Measurements from ENCODE around the gene ROBO3.

The ROBO3 gene

GRCh38 chr11:124917115-124917637 lies 51.9 kb downstream of the ROBO3 start:
- no peak for DNase-seq
- Mint-ChIP-seq H3K9me3 (peaks cover 7% of the 10 kb centered on the region), H3K4me1 (peaks cover 4% of the 10 kb centered on the region), H3K27me3 (peaks cover 38% of the 10 kb centered on the region), H3K27ac (no peak overlapping the region), H3K36me3 (no peaks in the 10 kb centered on the region), H3K4me3 (no peak overlapping the region)
- CTCF ChIA-PET, result interaction anchor here (1.1 to 1.5 kb wide), 2 partner anchors 207 to 430 kb away, joined by 3 to 6 read pairs; no protein-coding TSS in a partner anchor

DNA sequence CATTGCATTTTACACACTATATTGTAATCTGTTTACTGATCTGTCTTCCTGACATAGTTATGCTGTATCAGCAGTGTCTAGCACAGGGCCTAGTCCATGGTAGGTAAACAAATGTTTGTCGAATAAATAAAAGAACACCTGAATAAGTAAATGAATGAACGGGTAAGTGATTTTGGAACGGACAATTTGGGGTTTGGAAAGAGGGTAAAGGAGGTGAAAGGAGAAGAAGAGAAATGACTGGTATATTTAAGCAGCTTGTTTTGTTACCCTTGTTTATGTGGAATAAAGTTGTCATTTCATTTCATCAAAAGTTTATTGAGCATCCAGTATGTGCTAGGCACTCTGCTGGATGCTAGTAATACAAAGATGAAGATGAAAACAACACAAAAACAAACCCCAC lies 53.7 kb downstream of the ROBO3 start, which contains the start of gene HEPN1:
Gene HEPN1, plus strand, starts transcription at position 301 of the 400 bp plus-strand sequence.
- H3K9me3 Mint-ChIP-seq, result no peaks in the 10 kb centered on the region
- H3K27ac Mint-ChIP-seq, result no peak within 1 kb of the TSS
- peaks cover 19% of the 10 kb centered on the region for H3K4me1 Mint-ChIP-seq
- no peak within 1 kb of the TSS for H3K4me3 Mint-ChIP-seq
- H3K36me3 Mint-ChIP-seq, result no peaks in the 10 kb centered on the region
- no peak for DNase-seq
- H3K27me3 Mint-ChIP-seq, result peaks cover 34% of the 10 kb centered on the region
- CTCF ChIA-PET, result interaction anchor here (1.1 kb wide), 1 partner anchor 9 kb away, joined by 3 read pairs; no protein-coding TSS in a partner anchor

GRCh38 chr11:124919898-124920297 lies 54.7 kb downstream of the ROBO3 start:
- Mint-ChIP-seq H3K27me3 (peaks cover 35% of the 10 kb centered on the region), H3K36me3 (no peaks in the 10 kb centered on the region), H3K9me3 (no peaks in the 10 kb centered on the region), H3K27ac (no peak overlapping the region), H3K4me3 (no peak overlapping the region), H3K4me1 (peaks cover 23% of the 10 kb centered on the region)
- CTCF ChIA-PET, result interaction anchor here (1.4 kb wide), 1 partner anchor 21 kb away, joined by 4 read pairs; no protein-coding TSS in a partner anchor
- no peak for DNase-seq

DNA sequence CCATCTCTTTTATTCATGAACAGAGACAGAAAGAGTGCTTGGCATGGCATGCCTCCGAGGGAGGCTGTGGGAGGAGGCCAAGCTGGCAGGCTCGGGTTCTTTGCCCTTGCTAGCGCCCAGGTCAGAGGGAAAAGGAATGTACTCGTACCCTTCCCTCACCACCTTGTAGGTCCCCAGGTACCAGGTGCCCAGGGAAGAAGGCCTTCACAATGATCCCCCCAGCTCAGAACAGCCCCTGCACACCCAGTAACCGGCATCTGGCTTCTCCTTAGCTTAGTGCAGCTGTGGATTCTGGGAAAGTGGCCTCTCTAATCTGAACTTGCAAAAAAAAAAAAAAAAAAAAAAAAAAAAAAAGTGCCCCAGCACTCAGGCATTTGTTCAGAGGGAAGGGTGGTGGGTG lies 55.1 kb downstream of the ROBO3 start:
- no peak overlapping the region for H3K27ac Mint-ChIP-seq
- DNase-seq, result no peak
- no peaks in the 10 kb centered on the region for H3K36me3 Mint-ChIP-seq
- no peaks in the 10 kb centered on the region for H3K9me3 Mint-ChIP-seq
- peaks cover 40% of the 10 kb centered on the region for H3K27me3 Mint-ChIP-seq
- H3K4me1 Mint-ChIP-seq, result peaks cover 23% of the 10 kb centered on the region
- CTCF ChIA-PET, result interaction anchor here (1.4 kb wide), 1 partner anchor 21 kb away, joined by 4 read pairs; no protein-coding TSS in a partner anchor
- H3K4me3 Mint-ChIP-seq, result no peak overlapping the region

DNA sequence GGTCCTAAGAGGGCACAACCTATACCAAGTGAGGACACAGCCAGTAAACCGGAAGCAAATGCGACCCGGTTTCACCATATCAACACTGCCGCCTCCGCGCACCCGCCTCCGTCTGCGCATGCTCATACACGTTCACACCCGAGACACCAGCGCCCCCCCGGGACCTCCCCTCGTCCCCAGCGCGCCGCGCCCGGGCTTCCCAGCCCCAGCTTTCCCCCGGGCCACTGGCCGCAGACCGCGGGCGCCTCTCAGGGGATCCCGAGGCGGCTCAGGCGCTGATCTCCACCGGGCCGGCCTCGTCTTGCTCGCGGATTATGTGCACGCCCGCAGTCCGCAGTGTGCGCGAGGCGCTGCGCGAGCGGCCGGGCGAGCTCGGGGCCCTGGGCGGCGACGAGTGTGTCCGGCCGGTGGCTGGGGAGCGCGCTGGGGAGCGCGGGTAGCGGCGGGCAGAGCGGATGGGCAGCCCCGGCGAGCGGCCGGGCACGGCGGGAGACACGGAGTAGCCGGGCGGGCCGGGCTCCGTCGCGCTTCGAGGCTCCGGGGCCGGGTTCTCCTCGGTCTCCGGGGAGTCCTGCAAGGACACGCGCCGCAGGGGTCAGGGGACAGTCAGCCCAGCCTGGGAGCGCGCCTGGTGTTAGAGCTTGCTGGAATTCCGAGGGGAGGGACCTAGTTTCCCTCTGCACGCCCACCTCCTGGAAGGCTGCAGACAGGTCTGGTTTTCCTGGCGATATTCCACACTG lies 55.8 kb downstream of the ROBO3 start:
- peaks cover 23% of the 10 kb centered on the region for H3K4me1 Mint-ChIP-seq
- peak; percentile 82 for DNase-seq
- H3K9me3 Mint-ChIP-seq, result no peaks in the 10 kb centered on the region
- H3K4me3 Mint-ChIP-seq, result peak overlapping the region; percentile 42
- H3K27me3 Mint-ChIP-seq, result peaks cover 36% of the 10 kb centered on the region
- no peak overlapping the region for H3K27ac Mint-ChIP-seq
- CTCF ChIA-PET, result interaction anchor here (0.7 to 1.4 kb wide), 2 partner anchors 20 to 33 kb away, joined by 4 read pairs; no protein-coding TSS in a partner anchor
- H3K36me3 Mint-ChIP-seq, result no peaks in the 10 kb centered on the region

- no peaks in the 10 kb centered on the region for H3K36me3 Mint-ChIP-seq
- H3K27me3 Mint-ChIP-seq, result peaks cover 25% of the 10 kb centered on the region
- CTCF ChIA-PET, result interaction anchor here (0.6 to 1.8 kb wide), 4 partner anchors 12 to 220 kb away, joined by 3 to 6 read pairs (median 3); no protein-coding TSS in a partner anchor
- no peaks in the 10 kb centered on the region for H3K9me3 Mint-ChIP-seq
- no peak overlapping the region for H3K27ac Mint-ChIP-seq
- DNase-seq, result no peak
- H3K4me3 Mint-ChIP-seq, result no peak overlapping the region
- H3K4me1 Mint-ChIP-seq, result peaks cover 23% of the 10 kb centered on the region
Measured at GRCh38 chr11:124922831-124923230, 57.6 kb downstream of the ROBO3 start.

DNA sequence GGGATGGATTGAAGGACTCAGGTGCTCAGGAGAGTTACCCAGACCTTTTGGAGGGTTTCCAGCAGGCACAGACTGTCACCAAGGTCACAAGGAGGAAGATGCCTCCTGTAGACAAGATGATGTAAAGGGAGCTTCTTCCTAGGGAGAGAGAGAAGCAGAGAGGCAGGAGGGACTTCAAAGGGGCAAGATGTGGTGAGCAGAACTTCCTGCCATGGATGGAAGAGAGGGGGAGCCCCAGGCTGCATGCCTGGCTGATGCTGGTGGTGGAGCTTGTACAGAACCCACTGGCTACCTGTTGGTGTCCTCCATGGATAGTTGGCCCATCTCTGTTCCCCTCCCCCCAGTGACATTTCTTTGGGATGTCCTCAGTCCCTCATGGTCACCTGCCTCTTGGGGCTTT lies 58.1 kb downstream of the ROBO3 start:
- Mint-ChIP-seq H3K4me3 (no peak overlapping the region), H3K27ac (no peak overlapping the region), H3K9me3 (no peaks in the 10 kb centered on the region)

DNA sequence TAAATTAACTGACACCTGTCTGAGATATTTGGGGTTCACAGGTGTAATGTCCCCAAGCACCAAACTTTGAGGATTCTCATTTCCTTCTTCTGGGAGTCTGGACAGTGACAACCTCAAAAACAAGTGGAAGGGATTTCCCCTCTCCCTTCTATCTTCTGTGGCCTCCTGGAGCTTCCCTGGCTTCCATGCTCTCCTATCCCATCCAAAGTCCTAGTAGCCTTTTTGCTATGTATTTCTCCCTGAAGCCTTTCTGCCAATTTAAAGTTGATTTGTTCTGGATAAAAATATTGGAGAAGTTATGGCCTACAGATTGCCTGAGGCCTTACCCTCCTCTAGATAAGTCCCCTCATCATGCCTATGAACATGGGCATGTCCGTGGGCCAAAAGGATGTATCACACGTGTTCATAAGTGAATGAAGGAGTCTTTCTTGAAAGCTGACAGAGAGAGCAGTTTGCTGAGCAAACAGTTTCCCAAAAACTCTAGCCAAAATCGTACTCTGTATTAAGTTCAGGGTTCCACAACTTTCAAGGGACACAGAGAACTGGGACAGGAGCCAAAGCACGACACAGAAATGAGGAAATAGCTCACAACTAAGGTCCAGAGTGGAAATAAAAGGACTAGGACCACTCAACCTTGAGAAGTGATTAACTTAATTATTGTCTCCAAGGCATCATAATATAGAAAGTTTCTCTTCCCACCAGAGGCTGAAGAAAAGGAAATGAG lies 63.9 kb downstream of the ROBO3 start:
- Mint-ChIP-seq H3K36me3 (no peaks in the 10 kb centered on the region), H3K4me3 (no peak overlapping the region), H3K9me3 (no peaks in the 10 kb centered on the region), H3K4me1 (peaks cover 25% of the 10 kb centered on the region), H3K27ac (no peak overlapping the region), H3K27me3 (peaks cover 7% of the 10 kb centered on the region)
- DNase-seq, result no peak
- CTCF ChIA-PET, result interaction anchor here (0.8 to 1.0 kb wide), 2 partner anchors 22 to 213 kb away, joined by 3 read pairs; no protein-coding TSS in a partner anchor

More for the DNA sequence above, 58.1 kb downstream of the ROBO3 start:
- no peaks in the 10 kb centered on the region for H3K36me3 Mint-ChIP-seq
- CTCF ChIA-PET, result interaction anchor here (0.6 to 1.8 kb wide), 4 partner anchors 11 to 219 kb away, joined by 3 to 6 read pairs (median 3); no protein-coding TSS in a partner anchor
- H3K4me1 Mint-ChIP-seq, result peaks cover 23% of the 10 kb centered on the region
- H3K27me3 Mint-ChIP-seq, result peaks cover 25% of the 10 kb centered on the region
- DNase-seq, result peak; percentile 52

GRCh38 chr11:124930799-124931198 lies 65.6 kb downstream of the ROBO3 start:
- DNase-seq, result no peak
- Mint-ChIP-seq H3K36me3 (no peaks in the 10 kb centered on the region), H3K4me1 (peaks cover 24% of the 10 kb centered on the region), H3K27me3 (peaks cover 3% of the 10 kb centered on the region), H3K27ac (peak overlapping the region; percentile 77), H3K4me3 (peak overlapping the region; percentile 9), H3K9me3 (no peaks in the 10 kb centered on the region)
- CTCF ChIA-PET, result no interaction called here
